GM12878 (cell line): Measurements from ENCODE around the gene FLII. TPM values are rescaled to one million over a fixed set of nuclear protein-coding genes. Genes with fewer than 3 reads are reported as not detected.

Experiments
- ATAC-seq: fragments of 200-7000 bp; cut with Tn5 transposase; 3 replicates; pipeline ENCODE4 v1.9.1; 2020; ENCODE audit warnings: mild to moderate bottlenecking, moderate library complexity
- BruUV-seq: library from RNA; stranded (reverse); fragments of 400-500 nt; replicated peaks from 2 replicates; lab custom pipeline; 2021; lab: Mats Ljungman, UMichigan
- CTCF ChIA-PET: fragments of 300-600 bp; sonication (Branson Sonifier 250); formaldehyde crosslinking; extraction: SDS; loops from one replicate; lab custom pipeline; 2021; ENCODE audit warnings: inconsistent platforms; lab: Yijun Ruan, JAX
- POLR2A ChIA-PET: fragments of 350-600 bp; formaldehyde crosslinking; extraction: SDS; loops from one replicate; lab custom pipeline; 2021; ENCODE audit warnings: inconsistent platforms; lab: Charles Lee
- RAD21 ChIA-PET: fragments of 300-600 bp; sonication (Branson Sonifier 250); formaldehyde crosslinking; loops from one replicate; lab custom pipeline; 2023; ENCODE audit warnings: antibody characterized with exemption; ENCODE audit not compliant: unreplicated experiment; lab: Charles Lee
- SMC1A ChIA-PET: fragments of 300-600 bp; sonication (Branson Sonifier 250); formaldehyde crosslinking; loops from one replicate; lab custom pipeline; 2023; ENCODE audit not compliant: unreplicated experiment, uncharacterized antibody; lab: Charles Lee
- DNase-seq: peaks from one replicate; pipeline ENCODE4 v3.0.0-alpha.2; 2011; ENCODE audit warnings: low read depth, low spot score
- FAIRE-seq: peaks from 3 replicates; lab custom pipeline; 2011; peaks lifted over from hg19 to GRCh38; lab: Jason Lieb, UNC
- H2AFZ ChIP-seq: 2 replicates; pipeline ENCODE4 v1.6.0; 2011; ENCODE audit warnings: low read depth, low read length, control low read depth; ENCODE audit not compliant: control insufficient read depth
- H3K27ac ChIP-seq: 2 replicates; pipeline ENCODE4 v1.5.1; 2011; ENCODE audit warnings: control low read depth; ENCODE audit not compliant: control insufficient read depth, insufficient read depth
- H3K27me3 ChIP-seq, 2 experiments: replicated peaks in 1 of 2; 2 replicates each; pipeline versions ENCODE4 v1.6.0 to v1.6.1; 2011; ENCODE audit warnings: low read length in 1 of 2; ENCODE audit not compliant: control insufficient read depth in 2 of 2, insufficient read depth in 2 of 2
- H3K36me3 ChIP-seq, 2 experiments: 2 replicates each; pipeline ENCODE4 v1.5.1; 2011; ENCODE audit warnings: low read length in 1 of 2; ENCODE audit not compliant: control insufficient read depth in 2 of 2, insufficient read depth in 2 of 2
- H3K4me1 ChIP-seq: 2 replicates; pipeline ENCODE4 v1.6.1; 2011; ENCODE audit warnings: mild to moderate bottlenecking, low read length, moderate library complexity, mixed read lengths; ENCODE audit not compliant: control insufficient read depth, insufficient read depth
- H3K4me2 ChIP-seq: 2 replicates; pipeline ENCODE4 v1.6.0; 2011; ENCODE audit warnings: control low read depth; ENCODE audit not compliant: control insufficient read depth, insufficient read depth
- H3K4me3 ChIP-seq: fragments of 200-600 bp; sonication (generic); 2 replicates; pipeline ENCODE4 v1.5.1; 2016
- H3K79me2 ChIP-seq: 2 replicates; pipeline ENCODE4 v1.6.0; 2011; ENCODE audit warnings: low read length; ENCODE audit not compliant: control insufficient read depth, insufficient read depth
- H3K9ac ChIP-seq: 2 replicates; pipeline ENCODE4 v1.8.0; 2011; ENCODE audit warnings: low read length, control low read depth, mixed read lengths; ENCODE audit not compliant: control insufficient read depth, insufficient read depth
- H3K9me3 ChIP-seq: replicated peaks from 3 replicates; pipeline ENCODE4 v1.5.1; 2011; ENCODE audit warnings: mild to moderate bottlenecking, low read length; ENCODE audit not compliant: control insufficient read depth, insufficient read depth
- H4K20me1 ChIP-seq: 2 replicates; pipeline ENCODE4 v1.6.0; 2011; ENCODE audit not compliant: control insufficient read depth, insufficient read depth
- ATF2 ChIP-seq: IDR thresholded peaks from 2 replicates; pipeline ENCODE4 v1.6.1; 2012; ENCODE audit warnings: low read length, inconsistent platforms
- CREM ChIP-seq: IDR thresholded peaks from 2 replicates; pipeline ENCODE4 v1.6.1; 2014; ENCODE audit warnings: antibody characterized with exemption, low read depth
- IRF4 ChIP-seq: IDR thresholded peaks from 2 replicates; pipeline ENCODE4 v1.6.1; 2011; ENCODE audit warnings: low read depth, low read length
- PAX5 ChIP-seq: IDR thresholded peaks from 2 replicates; pipeline ENCODE4 v1.6.1; 2011; ENCODE audit warnings: low read depth, low read length, borderline replicate concordance
- RB1 ChIP-seq: fragments of 450-650 bp; formaldehyde crosslinking; IDR thresholded peaks from 2 replicates; pipeline ENCODE4 v1.6.1; 2017; ENCODE audit warnings: mild to moderate bottlenecking, borderline replicate concordance
- SIN3A ChIP-seq: IDR thresholded peaks from 2 replicates; pipeline ENCODE4 v1.6.1; 2012; ENCODE audit warnings: low read depth, low read length, improper control_type of control experiment
- ZBED1 ChIP-seq: IDR thresholded peaks from 2 replicates; pipeline ENCODE4 v1.6.1; 2016; ENCODE audit warnings: borderline replicate concordance
- ZNF384 ChIP-seq: IDR thresholded peaks from 2 replicates; pipeline ENCODE4 v1.6.1; 2012; ENCODE audit warnings: low read depth, mild to moderate bottlenecking, low read length, improper control_type of control experiment, borderline replicate concordance
- WGBS: methylation state at CpG from one replicate; pipeline ENCODE4 v1.1.6; 2016; ENCODE audit warnings: low lambda C conversion rate; ENCODE audit not compliant: insufficient replicate concordance, insufficient coverage; ENCODE audit errors: missing lambda C conversion rate; 5-methylcytosine and 5-hydroxymethylcytosine counted together
- in situ Hi-C: fragments of 300-500 bp; cut with MboI; formaldehyde crosslinking; loops from 9 replicates; pipeline ENCODE4 v1.14.3; 2018; ENCODE audit warnings: mixed read lengths
- intact Hi-C: fragments of 100-400 bp; cut with micrococcal nuclease; formaldehyde crosslinking; loops from one replicate; pipeline ENCODE4 v1.14.2; 2022; ENCODE audit not compliant: unreplicated experiment
- polyA plus RNA-seq, 11 experiments: library from polyadenylated mRNA; depleted of rRNA in 4 of 11; unstranded in 6 of 11; stranded (reverse) in 5 of 11; fragments of >200 nt; fragmentation: Nextera tagmentation in 4 of 11; fragmentation: Illumina TruSeq in 1 of 11; extraction: Ambion mirVana in 4 of 11; extraction: Trizol in 1 of 11; gene quantifications; 1 replicate in 1 of 11; 2 replicates in 10 of 11; pipeline versions ENCODE4 v1.2.1 to v1.2.3, GENCODE V29; 2011 to 2016; ENCODE audit warnings: inconsistent platforms in 2 of 11, missing spikeins in 2 of 11, low read depth in 1 of 11
- total RNA-seq, 4 experiments: library from RNA; depleted of rRNA in 3 of 4; stranded (reverse); fragments of >200 nt in 3 of 4; fragmentation: Illumina TruSeq in 1 of 4; extraction: Trizol in 1 of 4; gene quantifications; 2 replicates each; pipeline versions ENCODE4 v1.2.1 to v1.2.3, GENCODE V29; 2013 to 2021
- TF ChIP-seq, protein P1 (sequence below): fragments of 450-650 bp; IDR thresholded peaks from 2 replicates; pipeline ENCODE4 v1.6.1; 2016; ENCODE audit warnings: mild to moderate bottlenecking
- TF ChIP-seq, protein P2 (sequence below): fragments of 450-650 bp; IDR thresholded peaks from 2 replicates; pipeline ENCODE4 v1.6.1; 2017; ENCODE audit warnings: mild to moderate bottlenecking, moderate library complexity

The FLII gene
- total and polyA plus RNA-seq, 10 of the 15 experiments (the other 5 are each of a cell fraction or from before 2014, with no cell fraction given): 22.2 to 200 (median 121) TPM

- TF ChIP-seq, protein P1, sequence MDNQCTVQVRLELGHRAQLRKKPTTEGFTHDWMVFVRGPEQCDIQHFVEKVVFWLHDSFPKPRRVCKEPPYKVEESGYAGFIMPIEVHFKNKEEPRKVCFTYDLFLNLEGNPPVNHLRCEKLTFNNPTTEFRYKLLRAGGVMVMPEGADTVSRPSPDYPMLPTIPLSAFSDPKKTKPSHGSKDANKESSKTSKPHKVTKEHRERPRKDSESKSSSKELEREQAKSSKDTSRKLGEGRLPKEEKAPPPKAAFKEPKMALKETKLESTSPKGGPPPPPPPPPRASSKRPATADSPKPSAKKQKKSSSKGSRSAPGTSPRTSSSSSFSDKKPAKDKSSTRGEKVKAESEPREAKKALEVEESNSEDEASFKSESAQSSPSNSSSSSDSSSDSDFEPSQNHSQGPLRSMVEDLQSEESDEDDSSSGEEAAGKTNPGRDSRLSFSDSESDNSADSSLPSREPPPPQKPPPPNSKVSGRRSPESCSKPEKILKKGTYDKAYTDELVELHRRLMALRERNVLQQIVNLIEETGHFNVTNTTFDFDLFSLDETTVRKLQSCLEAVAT: peak; percentile 47; the same call in 1 of the 2 replicates
- TF ChIP-seq CREM (no peak), ATF2 (no peak), IRF4 (no peak), RB1 (no peak), SIN3A (no peak)
Measured at GRCh38 chr17:18257268-18257981, 1.1 kb downstream of the FLII start (continued).

DNA sequence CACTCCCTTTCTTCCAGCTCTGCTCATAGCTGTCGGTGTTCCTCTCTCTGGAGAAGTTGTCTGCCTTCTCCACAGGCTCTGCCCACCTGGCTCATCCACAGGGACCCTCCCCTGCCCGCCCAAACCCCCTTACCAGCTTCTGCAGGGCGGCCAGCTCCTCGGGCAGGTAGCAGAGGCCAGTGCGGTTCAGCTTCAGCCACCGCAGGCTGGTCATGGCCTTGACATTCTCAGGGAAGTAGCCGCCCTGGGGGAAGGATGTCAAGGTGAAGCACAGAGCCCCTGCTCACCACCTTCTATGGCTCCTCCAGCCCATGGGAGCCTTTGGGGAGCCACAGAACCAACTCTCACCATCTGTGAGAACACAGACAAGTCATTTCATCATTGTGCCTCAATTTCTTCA lies 1.8 kb downstream of the FLII start:
- POLR2A ChIA-PET: interaction anchor here (0.5 kb wide), 1 partner anchor 40 kb away, joined by 3 read pairs; no protein-coding TSS in a partner anchor
- no peak for FAIRE-seq
- 92% methylated on average over 7 of the region's 7 CpGs for WGBS
- CTCF ChIA-PET: interaction anchor here (0.5 to 1.4 kb wide), 2 partner anchors 9 to 66 kb away, joined by 5 to 6 read pairs; no protein-coding TSS in a partner anchor
- no peaks in the 10 kb centered on the region for H3K27me3 ChIP-seq
- peaks cover 14% of the 10 kb centered on the region for H3K79me2 ChIP-seq
- SMC1A ChIA-PET: no interaction called here
- RAD21 ChIA-PET: no interaction called here
- in situ Hi-C loops: no loop called here
- intact Hi-C loops: no loop called here
- no peaks in the 10 kb centered on the region for H4K20me1 ChIP-seq
- DNase-seq: no peak
- H3K4me3 ChIP-seq: 0 out of 2 replicates have a peak overlapping the region, but pooled peaks have one; percentile 97
- no peak for ATAC-seq
- H3K9me3 ChIP-seq: no peaks in the 10 kb centered on the region
- no peak overlapping the region for H2AFZ ChIP-seq
- no TSS peak for BruUV-seq
- no peak overlapping the region for H3K27ac ChIP-seq
- H3K9ac ChIP-seq: no peak overlapping the region; the same call in 1 of the 2 replicates
- peaks cover 11 to 14% of the 10 kb centered on the region in 2 experiments; a peak in 3 of 4 replicates for H3K36me3 ChIP-seq
- H3K4me1 ChIP-seq: peaks cover 18% of the 10 kb centered on the region
- H3K4me2 ChIP-seq: no peak overlapping the region
- TF ChIP-seq, protein P2, sequence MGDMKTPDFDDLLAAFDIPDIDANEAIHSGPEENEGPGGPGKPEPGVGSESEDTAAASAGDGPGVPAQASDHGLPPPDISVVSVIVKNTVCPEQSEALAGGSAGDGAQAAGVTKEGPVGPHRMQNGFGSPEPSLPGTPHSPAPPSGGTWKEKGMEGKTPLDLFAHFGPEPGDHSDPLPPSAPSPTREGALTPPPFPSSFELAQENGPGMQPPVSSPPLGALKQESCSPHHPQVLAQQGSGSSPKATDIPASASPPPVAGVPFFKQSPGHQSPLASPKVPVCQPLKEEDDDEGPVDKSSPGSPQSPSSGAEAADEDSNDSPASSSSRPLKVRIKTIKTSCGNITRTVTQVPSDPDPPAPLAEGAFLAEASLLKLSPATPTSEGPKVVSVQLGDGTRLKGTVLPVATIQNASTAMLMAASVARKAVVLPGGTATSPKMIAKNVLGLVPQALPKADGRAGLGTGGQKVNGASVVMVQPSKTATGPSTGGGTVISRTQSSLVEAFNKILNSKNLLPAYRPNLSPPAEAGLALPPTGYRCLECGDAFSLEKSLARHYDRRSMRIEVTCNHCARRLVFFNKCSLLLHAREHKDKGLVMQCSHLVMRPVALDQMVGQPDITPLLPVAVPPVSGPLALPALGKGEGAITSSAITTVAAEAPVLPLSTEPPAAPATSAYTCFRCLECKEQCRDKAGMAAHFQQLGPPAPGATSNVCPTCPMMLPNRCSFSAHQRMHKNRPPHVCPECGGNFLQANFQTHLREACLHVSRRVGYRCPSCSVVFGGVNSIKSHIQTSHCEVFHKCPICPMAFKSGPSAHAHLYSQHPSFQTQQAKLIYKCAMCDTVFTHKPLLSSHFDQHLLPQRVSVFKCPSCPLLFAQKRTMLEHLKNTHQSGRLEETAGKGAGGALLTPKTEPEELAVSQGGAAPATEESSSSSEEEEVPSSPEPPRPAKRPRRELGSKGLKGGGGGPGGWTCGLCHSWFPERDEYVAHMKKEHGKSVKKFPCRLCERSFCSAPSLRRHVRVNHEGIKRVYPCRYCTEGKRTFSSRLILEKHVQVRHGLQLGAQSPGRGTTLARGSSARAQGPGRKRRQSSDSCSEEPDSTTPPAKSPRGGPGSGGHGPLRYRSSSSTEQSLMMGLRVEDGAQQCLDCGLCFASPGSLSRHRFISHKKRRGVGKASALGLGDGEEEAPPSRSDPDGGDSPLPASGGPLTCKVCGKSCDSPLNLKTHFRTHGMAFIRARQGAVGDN: no peak
- no peak for TF ChIP-seq ZBED1
- no peak for TF ChIP-seq PAX5
- no peak for TF ChIP-seq ZNF384
